WTC11 (cell line): ENCODE results near the gene PPP2R2C.

ENCODE experiments used
- CREB1 ChIP-seq: sonication (generic); formaldehyde crosslinking; IDR thresholded peaks from 2 replicates; pipeline ENCODE4 v1.8.0; 2023; ENCODE audit warnings: mild to moderate bottlenecking, missing genetic modification reagents
- CTCF ChIP-seq: fragments of 200-600 bp; IDR thresholded peaks from 2 replicates; pipeline ENCODE4 v1.8.0; 2022; ENCODE audit warnings: antibody characterized with exemption
- E2F1 ChIP-seq: sonication (generic); formaldehyde crosslinking; IDR thresholded peaks from 2 replicates; pipeline ENCODE4 v1.8.0; 2022; ENCODE audit warnings: mild to moderate bottlenecking, missing genetic modification reagents
- KAT7 ChIP-seq: sonication (generic); formaldehyde crosslinking; IDR thresholded peaks from 2 replicates; pipeline ENCODE4 v1.8.1; 2023; ENCODE audit warnings: missing genetic modification reagents, mild to moderate bottlenecking, borderline replicate concordance
- MYBL2 ChIP-seq: sonication (generic); formaldehyde crosslinking; IDR thresholded peaks from 2 replicates; pipeline ENCODE4 v1.8.1; 2023; ENCODE audit warnings: mild to moderate bottlenecking, moderate library complexity, missing genetic modification reagents
- SP1 ChIP-seq: sonication (generic); formaldehyde crosslinking; conservative IDR thresholded peaks from 2 replicates; pipeline ENCODE4 v1.8.1; 2022; ENCODE audit warnings: missing genetic modification reagents
- USF2 ChIP-seq: sonication (generic); formaldehyde crosslinking; IDR thresholded peaks from 2 replicates; pipeline ENCODE4 v1.8.1; 2023; ENCODE audit warnings: mild to moderate bottlenecking, missing genetic modification reagents, moderate library complexity
- TF ChIP-seq, protein P1 (sequence below): sonication (generic); formaldehyde crosslinking; IDR thresholded peaks from 2 replicates; pipeline ENCODE4 v1.8.1; 2022; ENCODE audit warnings: low read depth, missing genetic modification reagents, borderline replicate concordance
- TF ChIP-seq, protein P2 (sequence below): sonication (generic); formaldehyde crosslinking; IDR thresholded peaks from 2 replicates; pipeline ENCODE4 v1.8.1; 2022; ENCODE audit warnings: mild to moderate bottlenecking, missing genetic modification reagents, moderate library complexity, borderline replicate concordance

- TF ChIP-seq CTCF = no peak
- no peak for TF ChIP-seq E2F1 (CRISPR knock-in tag)
- no peak for TF ChIP-seq KAT7 (CRISPR knock-in tag)
- TF ChIP-seq, protein P1, sequence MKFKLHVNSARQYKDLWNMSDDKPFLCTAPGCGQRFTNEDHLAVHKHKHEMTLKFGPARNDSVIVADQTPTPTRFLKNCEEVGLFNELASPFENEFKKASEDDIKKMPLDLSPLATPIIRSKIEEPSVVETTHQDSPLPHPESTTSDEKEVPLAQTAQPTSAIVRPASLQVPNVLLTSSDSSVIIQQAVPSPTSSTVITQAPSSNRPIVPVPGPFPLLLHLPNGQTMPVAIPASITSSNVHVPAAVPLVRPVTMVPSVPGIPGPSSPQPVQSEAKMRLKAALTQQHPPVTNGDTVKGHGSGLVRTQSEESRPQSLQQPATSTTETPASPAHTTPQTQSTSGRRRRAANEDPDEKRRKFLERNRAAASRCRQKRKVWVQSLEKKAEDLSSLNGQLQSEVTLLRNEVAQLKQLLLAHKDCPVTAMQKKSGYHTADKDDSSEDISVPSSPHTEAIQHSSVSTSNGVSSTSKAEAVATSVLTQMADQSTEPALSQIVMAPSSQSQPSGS = no peak
- TF ChIP-seq SP1 (CRISPR knock-in tag) = no peak
- TF ChIP-seq MYBL2 = no peak
- no peak for TF ChIP-seq CREB1
- TF ChIP-seq, protein P2, sequence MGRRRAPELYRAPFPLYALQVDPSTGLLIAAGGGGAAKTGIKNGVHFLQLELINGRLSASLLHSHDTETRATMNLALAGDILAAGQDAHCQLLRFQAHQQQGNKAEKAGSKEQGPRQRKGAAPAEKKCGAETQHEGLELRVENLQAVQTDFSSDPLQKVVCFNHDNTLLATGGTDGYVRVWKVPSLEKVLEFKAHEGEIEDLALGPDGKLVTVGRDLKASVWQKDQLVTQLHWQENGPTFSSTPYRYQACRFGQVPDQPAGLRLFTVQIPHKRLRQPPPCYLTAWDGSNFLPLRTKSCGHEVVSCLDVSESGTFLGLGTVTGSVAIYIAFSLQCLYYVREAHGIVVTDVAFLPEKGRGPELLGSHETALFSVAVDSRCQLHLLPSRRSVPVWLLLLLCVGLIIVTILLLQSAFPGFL (CRISPR knock-in tag) = no peak
- no peak for TF ChIP-seq USF2 (CRISPR knock-in tag)
Observed at GRCh38 chr4:6348408-6348807, 124.0 kb downstream of the PPP2R2C start.
